Astrocyte of the spinal cord (primary cell): ENCODE results near the gene PTRHD1.

Source experiments
- DNase-seq: peaks from one replicate; pipeline ENCODE4 v3.0.0; 2011; ENCODE audit warnings: low read depth, low spot score
- H3K4me3 ChIP-seq: 2 replicates; pipeline ENCODE4 v1.5.1; 2011; ENCODE audit warnings: low read depth, mild to moderate bottlenecking, low read length, moderate library complexity
- CTCF ChIP-seq: IDR thresholded peaks from 2 replicates; pipeline ENCODE4 v1.5.1; 2012; ENCODE audit warnings: low read depth, mild to moderate bottlenecking, low read length, inconsistent platforms
- in situ Hi-C: cut with HindIII; loops from 2 replicates; pipeline ENCODE4 v1.10.0; 2017; ENCODE audit warnings: low sequenced_read_pairs

PTRHD1 gene

GRCh38 chr2:24832931-24833701 is 39.9 kb upstream of the PTRHD1 start:
- no peak for TF ChIP-seq CTCF
- no peak overlapping the region for H3K4me3 ChIP-seq
- no peak for DNase-seq
- in situ Hi-C loops, result no loop called here

GRCh38 chr2:24832521-24832920 is 39.3 kb upstream of the PTRHD1 start:
- in situ Hi-C loops, result no loop called here
- no peak for TF ChIP-seq CTCF
- H3K4me3 ChIP-seq, result no peak overlapping the region
- no peak for DNase-seq

GRCh38 chr2:24832073-24832461 is 38.9 kb upstream of the PTRHD1 start:
- no peak for TF ChIP-seq CTCF
- in situ Hi-C loops, result no loop called here
- no peak for DNase-seq
- no peak overlapping the region for H3K4me3 ChIP-seq

- in situ Hi-C loops, result no loop called here
- no peak for TF ChIP-seq CTCF
- no peak overlapping the region for H3K4me3 ChIP-seq
- no peak for DNase-seq
These were observed 38.3 kb upstream of the PTRHD1 start for GRCh38 chr2:24831221-24832072.

- no peak overlapping the region for H3K4me3 ChIP-seq
- no peak for TF ChIP-seq CTCF
- in situ Hi-C loops, result no loop called here
- no peak for DNase-seq
These were observed 37.6 kb upstream of the PTRHD1 start for GRCh38 chr2:24830786-24831185.

GRCh38 chr2:24830351-24830750 is 37.2 kb upstream of the PTRHD1 start:
- peak; percentile 43 for TF ChIP-seq CTCF
- no peak overlapping the region for H3K4me3 ChIP-seq
- in situ Hi-C loops, result no loop called here
- no peak for DNase-seq
